Dendritic cell treated with granulocyte-macrophage colony-stimulating factor and Interleukin-4, amounts not matched to agents 40 ng/mL and 50 ng/mL, for 4 days (primary cell): ENCODE measurements around the gene ATP5MC2.
"Not testable (repeated sequence)": the region's sequence is repeated elsewhere in the genome, so short reads cannot be mapped to it uniquely, and the experiment has no call there.

Source experiments
- H3K27ac Mint-ChIP-seq: one replicate; pipeline ENCODE4 v1.8.0; 2022; ENCODE audit warnings: mild to moderate bottlenecking, mixed read lengths
- H3K27me3 Mint-ChIP-seq: one replicate; pipeline ENCODE4 v1.8.0; 2022; ENCODE audit warnings: mild to moderate bottlenecking, mixed read lengths
- H3K36me3 Mint-ChIP-seq: one replicate; pipeline ENCODE4 v1.8.0; 2022; ENCODE audit warnings: low read depth, mixed read lengths
- H3K4me1 Mint-ChIP-seq: one replicate; pipeline ENCODE4 v1.8.0; 2022; ENCODE audit warnings: low read depth, mixed read lengths
- H3K4me3 Mint-ChIP-seq: one replicate; pipeline ENCODE4 v1.8.0; 2022; ENCODE audit warnings: mild to moderate bottlenecking, moderate library complexity, mixed read lengths
- H3K9me3 Mint-ChIP-seq: one replicate; pipeline ENCODE4 v1.8.0; 2022; ENCODE audit warnings: mixed read lengths
- intact Hi-C: fragments of 100-400 bp; cut with micrococcal nuclease; formaldehyde crosslinking; loops from one replicate; pipeline ENCODE4 v1.15.0; 2022

Gene ATP5MC2

DNA sequence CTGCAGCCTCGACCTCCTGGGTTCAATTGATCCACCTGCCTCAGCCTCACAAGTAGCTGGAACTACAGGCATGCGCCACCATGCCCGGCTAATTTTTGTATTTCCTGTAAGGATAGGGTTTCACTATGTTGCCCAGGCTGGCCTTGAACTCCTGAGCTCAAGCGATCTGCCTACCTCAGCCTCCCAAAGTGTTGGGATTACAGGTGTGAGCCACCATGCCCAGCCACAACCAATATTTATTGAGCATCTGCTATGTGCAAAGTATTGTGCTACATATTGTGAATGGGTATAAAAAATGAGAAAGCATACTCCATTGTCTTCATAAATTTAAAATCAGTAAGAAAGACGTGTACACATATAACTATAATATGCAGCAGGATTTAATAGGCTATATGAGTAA, 4.2 kb upstream of the ATP5MC2 start:
- peaks cover 21% of the 10 kb centered on the region for H3K4me1 Mint-ChIP-seq
- H3K9me3 Mint-ChIP-seq, H3K4me3 Mint-ChIP-seq, H3K36me3 Mint-ChIP-seq, H3K27ac Mint-ChIP-seq, intact Hi-C loops: not testable (repeated sequence)
- peaks cover 16% of the 10 kb centered on the region for H3K27me3 Mint-ChIP-seq

DNA sequence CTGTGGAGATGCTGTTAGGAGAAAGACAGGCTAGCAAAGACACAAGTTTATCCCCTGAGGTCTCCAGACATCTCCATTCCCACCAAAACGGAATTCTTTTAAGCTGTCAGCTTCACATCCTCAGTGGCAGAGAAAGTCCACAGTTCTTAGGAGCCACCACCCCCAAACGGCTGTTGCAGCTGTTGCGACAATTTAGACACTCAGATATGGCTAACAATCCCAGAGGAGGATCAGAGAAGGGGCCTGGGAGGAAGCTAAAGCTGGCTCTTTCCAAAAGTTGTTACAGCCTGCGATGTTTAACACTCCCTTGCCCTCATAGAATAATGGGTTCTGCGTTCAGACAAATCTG, 1.9 kb upstream of the ATP5MC2 start:
- H3K27me3 Mint-ChIP-seq, result peaks cover 13% of the 10 kb centered on the region
- no peaks in the 10 kb centered on the region for H3K9me3 Mint-ChIP-seq
- no peak overlapping the region for H3K4me3 Mint-ChIP-seq
- H3K36me3 Mint-ChIP-seq, result peaks cover 28% of the 10 kb centered on the region
- H3K4me1 Mint-ChIP-seq, result peaks cover 32% of the 10 kb centered on the region
- peak overlapping the region; percentile 95 for H3K27ac Mint-ChIP-seq
- intact Hi-C loops, result loop anchor here (2.0 kb wide), 1 partner anchor 135 kb away; no protein-coding TSS in a partner anchor

DNA sequence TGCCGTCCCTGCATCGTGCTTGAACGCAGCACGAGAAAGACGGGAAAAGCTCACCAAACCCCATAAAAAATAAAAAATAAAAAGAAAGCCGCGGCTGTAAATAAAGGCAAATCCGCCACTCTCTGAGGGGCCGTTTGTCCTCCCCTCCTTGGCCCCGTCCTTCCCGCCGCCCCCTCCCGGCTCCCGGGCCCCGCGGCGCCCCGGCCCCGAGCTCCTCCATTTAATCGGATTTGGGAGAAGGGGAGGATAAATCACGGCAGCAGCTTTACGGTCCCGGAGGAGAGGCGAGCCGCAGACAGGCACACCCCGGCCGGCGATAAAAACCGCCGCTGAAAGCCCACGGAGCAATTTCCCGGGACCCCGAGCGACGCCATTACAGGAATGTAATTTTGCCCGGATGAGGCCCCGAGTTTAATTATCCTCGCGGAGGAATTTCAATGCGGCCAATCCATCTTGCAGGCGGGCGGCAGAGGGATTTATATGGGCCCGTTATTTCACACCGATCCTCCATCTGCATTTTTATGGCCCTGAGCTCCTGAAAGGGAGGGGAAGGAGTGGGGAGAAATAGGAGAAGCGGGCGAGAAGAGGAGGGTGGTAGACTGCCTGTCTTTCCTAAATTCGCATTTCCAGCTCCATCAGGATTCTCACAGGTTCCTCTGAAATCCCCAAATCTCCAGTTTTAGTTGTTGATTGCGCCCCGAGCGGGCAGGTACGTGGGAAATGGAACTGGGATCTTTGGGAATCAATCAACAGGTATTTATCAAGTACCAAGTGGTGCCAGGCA, 1.3 kb upstream of the ATP5MC2 start:
- intact Hi-C loops, result loop anchor here (2.0 kb wide), 1 partner anchor 134 kb away; no protein-coding TSS in a partner anchor
- Mint-ChIP-seq H3K4me1 (peaks cover 32% of the 10 kb centered on the region), H3K36me3 (peaks cover 33% of the 10 kb centered on the region), H3K27ac (peak overlapping the region; percentile 95), H3K27me3 (peaks cover 13% of the 10 kb centered on the region), H3K4me3 (peak overlapping the region; percentile 83), H3K9me3 (no peaks in the 10 kb centered on the region)

GRCh38 chr12:53676656-53677015, 753 bp upstream of the ATP5MC2 start:
- peaks cover 32% of the 10 kb centered on the region for H3K4me1 Mint-ChIP-seq
- H3K9me3 Mint-ChIP-seq, result no peaks in the 10 kb centered on the region
- peak overlapping the region; percentile 95 for H3K27ac Mint-ChIP-seq
- intact Hi-C loops, result loop anchor here (1.0 to 2.0 kb wide), 2 partner anchors 50 to 134 kb away; partner anchors contain the start of gene ATF7
- peaks cover 39% of the 10 kb centered on the region for H3K36me3 Mint-ChIP-seq
- H3K27me3 Mint-ChIP-seq, result peaks cover 13% of the 10 kb centered on the region
- peak overlapping the region; percentile 83 for H3K4me3 Mint-ChIP-seq

- H3K27me3 Mint-ChIP-seq, result peaks cover 13% of the 10 kb centered on the region
- intact Hi-C loops, result no loop called here
- H3K27ac Mint-ChIP-seq, result peak overlapping the region; percentile 95
- H3K36me3 Mint-ChIP-seq, result peaks cover 54% of the 10 kb centered on the region
- H3K4me3 Mint-ChIP-seq, result peak overlapping the region; percentile 83
- H3K4me1 Mint-ChIP-seq, result peaks cover 32% of the 10 kb centered on the region
- no peaks in the 10 kb centered on the region for H3K9me3 Mint-ChIP-seq
Measured at GRCh38 chr12:53674977-53675700, 744 bp downstream of the ATP5MC2 start.

- Mint-ChIP-seq H3K9me3 (no peaks in the 10 kb centered on the region), H3K27me3 (no peaks in the 10 kb centered on the region), H3K36me3 (peaks cover 95% of the 10 kb centered on the region), H3K27ac (no peak overlapping the region), H3K4me3 (no peak overlapping the region), H3K4me1 (peaks cover 13% of the 10 kb centered on the region)
- intact Hi-C loops, result no loop called here
Measured at GRCh38 chr12:53670971-53671370, 4.9 kb downstream of the ATP5MC2 start.

DNA sequence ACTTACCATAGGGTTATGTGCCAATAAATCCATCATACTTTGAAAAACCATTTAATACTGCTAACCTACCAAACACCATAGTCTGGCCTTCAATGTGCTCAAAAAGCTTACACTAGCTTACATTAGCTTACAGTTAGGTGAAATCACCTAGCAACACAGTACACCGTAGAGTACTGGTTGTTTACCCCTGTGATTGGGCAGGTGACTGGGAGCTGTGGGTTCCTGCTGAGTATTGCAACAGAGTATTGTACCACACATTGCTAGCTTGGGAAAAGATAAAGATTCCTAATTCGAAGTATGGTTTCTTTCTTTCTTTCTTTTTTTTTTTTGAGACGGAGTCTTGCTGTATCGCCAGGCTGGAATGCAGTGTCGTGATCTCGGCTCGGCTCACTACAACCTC, 5.6 kb downstream of the ATP5MC2 start:
- H3K27me3 Mint-ChIP-seq, result no peaks in the 10 kb centered on the region
- peaks cover 95% of the 10 kb centered on the region for H3K36me3 Mint-ChIP-seq
- H3K27ac Mint-ChIP-seq, result no peak overlapping the region
- H3K4me1 Mint-ChIP-seq, result peaks cover 13% of the 10 kb centered on the region
- intact Hi-C loops, result no loop called here
- no peak overlapping the region for H3K4me3 Mint-ChIP-seq
- no peaks in the 10 kb centered on the region for H3K9me3 Mint-ChIP-seq

GRCh38 chr12:53667080-53667479, 8.8 kb downstream of the ATP5MC2 start:
- H3K27ac Mint-ChIP-seq, result no peak overlapping the region

GRCh38 chr12:53664936-53665335, 10.9 kb downstream of the ATP5MC2 start:
- H3K4me1 Mint-ChIP-seq, result no peaks in the 10 kb centered on the region
- peaks cover 94% of the 10 kb centered on the region for H3K36me3 Mint-ChIP-seq
- intact Hi-C loops, result no loop called here
- H3K9me3 Mint-ChIP-seq, result no peaks in the 10 kb centered on the region
- no peak overlapping the region for H3K4me3 Mint-ChIP-seq
- H3K27ac Mint-ChIP-seq, result no peak overlapping the region
- H3K27me3 Mint-ChIP-seq, result no peaks in the 10 kb centered on the region

More at GRCh38 chr12:53667080-53667479, 8.8 kb downstream of the ATP5MC2 start:
- Mint-ChIP-seq H3K4me3 (no peak overlapping the region), H3K36me3 (peaks cover 100% of the 10 kb centered on the region), H3K27me3 (no peaks in the 10 kb centered on the region), H3K9me3 (no peaks in the 10 kb centered on the region), H3K4me1 (no peaks in the 10 kb centered on the region)
- intact Hi-C loops, result no loop called here

GRCh38 chr12:53664191-53664590, 11.7 kb downstream of the ATP5MC2 start:
- Mint-ChIP-seq H3K4me3 (no peak overlapping the region), H3K36me3 (peaks cover 86% of the 10 kb centered on the region), H3K9me3 (no peaks in the 10 kb centered on the region), H3K27ac (no peak overlapping the region), H3K27me3 (no peaks in the 10 kb centered on the region), H3K4me1 (no peaks in the 10 kb centered on the region)
- intact Hi-C loops, result no loop called here

- Mint-ChIP-seq H3K36me3 (peaks cover 45% of the 10 kb centered on the region), H3K27ac (no peak overlapping the region), H3K4me1 (peaks cover 6% of the 10 kb centered on the region), H3K27me3 (no peaks in the 10 kb centered on the region), H3K4me3 (no peak overlapping the region), H3K9me3 (no peaks in the 10 kb centered on the region)
- intact Hi-C loops, result no loop called here
Measured at GRCh38 chr12:53660041-53660440, 15.8 kb downstream of the ATP5MC2 start.

DNA sequence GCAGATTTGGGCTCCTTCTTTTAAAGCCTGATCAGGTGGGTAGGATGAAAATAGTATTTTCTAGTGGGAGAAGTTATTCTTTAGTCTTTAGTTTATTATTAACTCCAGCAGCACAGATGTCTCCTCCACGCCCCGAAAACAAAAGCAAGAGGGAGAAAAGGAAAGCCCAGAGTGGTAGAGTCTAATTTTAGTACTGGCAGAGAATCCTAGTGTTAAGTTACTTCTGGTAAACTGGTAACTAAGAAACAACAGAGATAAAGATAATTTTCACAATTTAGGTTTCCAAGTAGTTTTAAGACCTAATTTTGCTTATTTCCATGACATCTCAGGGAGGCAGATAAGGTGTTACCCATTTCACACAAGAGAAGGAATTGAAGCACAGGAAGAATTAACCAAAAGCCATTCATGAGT, 16.3 kb downstream of the ATP5MC2 start:
- Mint-ChIP-seq H3K36me3 (peaks cover 40% of the 10 kb centered on the region), H3K4me1 (peaks cover 6% of the 10 kb centered on the region), H3K27ac (no peak overlapping the region), H3K9me3 (no peaks in the 10 kb centered on the region), H3K27me3 (no peaks in the 10 kb centered on the region), H3K4me3 (no peak overlapping the region)
- intact Hi-C loops, result no loop called here

DNA sequence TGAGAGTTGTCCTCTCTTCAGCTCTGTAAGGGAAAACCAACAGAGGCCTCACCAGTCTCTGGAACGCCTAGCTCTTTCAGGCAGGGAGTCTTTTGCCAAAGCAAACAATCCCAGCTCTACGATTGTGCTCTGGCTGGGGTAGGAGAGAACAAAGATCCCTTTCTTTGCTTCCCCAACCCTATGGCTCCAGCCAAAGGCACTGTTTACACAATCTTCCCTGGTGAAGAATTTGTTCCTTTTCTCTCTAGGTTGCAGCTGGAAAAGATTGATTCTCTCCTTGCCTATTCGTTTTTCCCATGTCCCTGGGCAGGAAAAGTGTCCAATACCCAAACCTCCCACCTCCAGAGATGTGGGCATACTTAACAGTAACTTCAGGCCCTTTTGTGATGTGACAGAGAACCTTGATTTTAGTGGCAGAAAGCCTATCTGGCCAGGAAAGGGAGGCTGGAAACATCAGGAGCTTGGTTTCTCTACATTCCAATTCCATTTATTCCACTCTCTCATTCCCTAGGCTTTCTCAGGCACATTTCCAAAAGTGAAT, 16.8 kb downstream of the ATP5MC2 start:
- H3K27me3 Mint-ChIP-seq, result no peaks in the 10 kb centered on the region
- H3K4me3 Mint-ChIP-seq, result no peak overlapping the region
- H3K36me3 Mint-ChIP-seq, result peaks cover 35% of the 10 kb centered on the region
- no peak overlapping the region for H3K27ac Mint-ChIP-seq
- intact Hi-C loops, result no loop called here
- H3K9me3 Mint-ChIP-seq, result no peaks in the 10 kb centered on the region
- peaks cover 6% of the 10 kb centered on the region for H3K4me1 Mint-ChIP-seq

DNA sequence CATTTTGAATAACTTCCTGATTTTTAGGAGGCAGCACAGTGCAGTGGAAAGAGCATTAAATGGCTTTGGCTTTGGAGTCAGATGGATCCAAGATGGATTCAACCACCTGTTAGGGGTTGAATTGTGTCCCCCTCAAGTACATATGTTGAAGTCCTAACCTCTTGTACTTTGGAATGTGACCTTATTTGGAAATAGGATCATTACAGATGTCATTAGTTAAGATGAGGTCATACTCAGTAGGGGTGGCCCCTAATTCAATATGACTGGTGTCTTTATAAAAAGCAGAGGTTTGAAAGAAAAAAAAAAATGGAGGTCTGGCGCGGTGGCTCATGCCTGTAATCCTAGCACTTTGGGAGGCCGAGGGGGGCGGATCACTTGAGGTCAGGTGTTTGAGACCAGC, 18.8 kb downstream of the ATP5MC2 start:
- H3K4me3 Mint-ChIP-seq, result no peak overlapping the region
- H3K4me1 Mint-ChIP-seq, result peaks cover 6% of the 10 kb centered on the region
- intact Hi-C loops, result no loop called here
- H3K27ac Mint-ChIP-seq, result no peak overlapping the region
- peaks cover 15% of the 10 kb centered on the region for H3K36me3 Mint-ChIP-seq
- no peaks in the 10 kb centered on the region for H3K9me3 Mint-ChIP-seq
- H3K27me3 Mint-ChIP-seq, result no peaks in the 10 kb centered on the region
